Panc1 (cell line): Measurements from ENCODE around the gene ELL2.

Experiments
- CTCF ChIP-seq: fragments of 450-650 bp; IDR thresholded peaks from 2 replicates; pipeline ENCODE4 v1.5.1; 2017; ENCODE audit warnings: mild to moderate bottlenecking
- POLR2AphosphoS5 ChIP-seq: IDR thresholded peaks from 2 replicates; pipeline ENCODE4 v1.6.1; 2012; ENCODE audit warnings: mild to moderate bottlenecking, low read depth, low read length, moderate library complexity
- REST ChIP-seq, 2 experiments: IDR thresholded peaks; 2 replicates each; pipeline ENCODE4 v1.6.1; 2011 to 2012; ENCODE audit warnings: low read depth in 2 of 2, control low read depth in 1 of 2, low read length in 1 of 2, mild to moderate bottlenecking in 1 of 2, moderate library complexity in 1 of 2; ENCODE audit not compliant: insufficient read depth in 1 of 2
- SIN3A ChIP-seq: IDR thresholded peaks from 2 replicates; pipeline ENCODE4 v1.6.1; 2012; ENCODE audit warnings: low read depth, mild to moderate bottlenecking, low read length, moderate library complexity, borderline replicate concordance; ENCODE audit not compliant: insufficient read depth
- TCF7L2 ChIP-seq: IDR thresholded peaks from 2 replicates; pipeline ENCODE4 v1.6.1; 2011; ENCODE audit warnings: mild to moderate bottlenecking, low read depth, low read length, inconsistent platforms

GRCh38 chr5:95901676-95902627 is 59.7 kb downstream of the ELL2 start:
- TF ChIP-seq CTCF (no peak), SIN3A (no peak), POLR2AphosphoS5 (no peak), REST (IDR thresholded peaks at IDR 0.05; ENCODE audit: insufficient read depth in 1 of 2, low read depth in 2 of 2, low read length in 1 of 2) (no peak), TCF7L2 (no peak)
